Lower lobe of right lung (tissue), 2 donors: ENCODE results near the gene PRELID1. TPM values are rescaled to one million over a fixed set of nuclear protein-coding genes. Genes with fewer than 3 reads are reported as not detected.

Experiments used
- ATAC-seq, 2 donors: fragments of 200-7000 bp; cut with Tn5 transposase; one replicate each; pipeline ENCODE4 v1.9.1; 2020 to 2022; ENCODE audit warnings: mild to moderate bottlenecking in 2 of 2, moderate library complexity in 2 of 2
- DNase-seq: peaks from one replicate; pipeline ENCODE4 v3.0.0-alpha.2; 2020
- H3K27ac ChIP-seq: fragments of 200-600 bp; one replicate; pipeline ENCODE4 v1.8.0; 2022
- H3K27me3 ChIP-seq: fragments of 200-600 bp; one replicate; pipeline ENCODE4 v1.8.0; 2022; ENCODE audit warnings: low read depth
- H3K36me3 ChIP-seq: fragments of 200-600 bp; one replicate; pipeline ENCODE4 v1.8.0; 2022; ENCODE audit warnings: mild to moderate bottlenecking
- H3K4me1 ChIP-seq: fragments of 200-600 bp; one replicate; pipeline ENCODE4 v1.8.0; 2022
- H3K4me3 ChIP-seq: fragments of 200-600 bp; one replicate; pipeline ENCODE4 v1.8.0; 2022; ENCODE audit warnings: mild to moderate bottlenecking
- H3K9me3 ChIP-seq: fragments of 200-600 bp; one replicate; pipeline ENCODE4 v1.8.0; 2022
- CTCF ChIP-seq: fragments of 200-600 bp; IDR thresholded peaks from one replicate; pipeline ENCODE4 v1.8.0; 2022; ENCODE audit warnings: antibody characterized with exemption, mild to moderate bottlenecking
- intact Hi-C: fragments of 100-400 bp; cut with DNase I; formaldehyde crosslinking; loops from one replicate; pipeline ENCODE4 v1.11.0; 2022
- total RNA-seq: library from RNA; stranded (reverse); fragmentation: NEBNext Ultra II Directional; extraction: Animal tissue kit (Norgen Biotek cat#: 25700); gene quantifications from one replicate; pipeline ENCODE4 v1.2.1, GENCODE V29; 2021
- donor health status: DM: no; HTN: yes; CAD: no; lungs with severe emphysema.

Gene PRELID1
- total RNA-seq, 1 donor from 2014 or later, result 101 TPM

GRCh38 chr5:177332031-177332895 is 28.7 kb downstream of the PRELID1 start:
- DNase-seq, result peak; percentile 32
- intact Hi-C loops, result no loop called here
- Histone ChIP-seq H3K36me3 (peaks cover 79% of the 10 kb centered on the region), H3K9me3 (no peaks in the 10 kb centered on the region), H3K4me3 (no peak overlapping the region), H3K27me3 (no peaks in the 10 kb centered on the region), H3K4me1 (peaks cover 1% of the 10 kb centered on the region), H3K27ac (no peak overlapping the region)
- no peak for TF ChIP-seq CTCF
- ATAC-seq, result no peak

DNA sequence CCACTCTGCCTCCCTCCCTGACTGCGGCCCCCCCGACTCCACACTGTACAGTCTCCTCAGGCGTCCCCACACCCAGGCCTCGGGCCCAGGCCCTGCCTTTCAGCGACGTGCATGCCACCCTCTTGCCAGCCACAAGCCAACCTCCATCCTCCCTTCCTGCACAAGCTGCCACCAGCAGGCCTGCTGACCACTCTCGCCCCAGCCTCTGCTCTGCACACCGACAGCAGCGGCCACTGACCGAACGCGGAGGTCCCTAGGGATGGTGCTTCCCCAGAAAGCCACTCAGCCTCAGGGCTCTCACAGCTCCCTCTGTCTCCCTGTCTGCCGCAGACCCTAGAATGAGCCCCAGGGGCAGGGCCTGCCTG is 29.3 kb downstream of the PRELID1 start:
- DNase-seq (peak; percentile 28), ATAC-seq (no peak)
- Histone ChIP-seq H3K27me3 (no peaks in the 10 kb centered on the region), H3K36me3 (peaks cover 85% of the 10 kb centered on the region), H3K4me3 (no peak overlapping the region), H3K27ac (no peak overlapping the region), H3K9me3 (no peaks in the 10 kb centered on the region), H3K4me1 (no peaks in the 10 kb centered on the region)
- intact Hi-C loops, result no loop called here
- TF ChIP-seq CTCF, result no peak

- H3K27ac ChIP-seq, result no peak overlapping the region
- H3K9me3 ChIP-seq, result no peaks in the 10 kb centered on the region
- no peak overlapping the region for H3K4me3 ChIP-seq
- intact Hi-C loops, result no loop called here
- TF ChIP-seq CTCF, result no peak
- no peaks in the 10 kb centered on the region for H3K27me3 ChIP-seq
- DNase-seq (peak; percentile 11), ATAC-seq (no peak)
- no peaks in the 10 kb centered on the region for H3K4me1 ChIP-seq
- peaks cover 92% of the 10 kb centered on the region for H3K36me3 ChIP-seq
Measured at GRCh38 chr5:177333420-177334154, 30.0 kb downstream of the PRELID1 start.

- Histone ChIP-seq H3K4me1 (no peaks in the 10 kb centered on the region), H3K4me3 (no peak overlapping the region), H3K9me3 (no peaks in the 10 kb centered on the region), H3K27me3 (no peaks in the 10 kb centered on the region), H3K36me3 (peaks cover 98% of the 10 kb centered on the region), H3K27ac (no peak overlapping the region)
- intact Hi-C loops, result no loop called here
- DNase-seq (peak; percentile 19), ATAC-seq (no peak)
- TF ChIP-seq CTCF, result no peak
Measured at GRCh38 chr5:177334155-177334551, 30.6 kb downstream of the PRELID1 start.

DNA sequence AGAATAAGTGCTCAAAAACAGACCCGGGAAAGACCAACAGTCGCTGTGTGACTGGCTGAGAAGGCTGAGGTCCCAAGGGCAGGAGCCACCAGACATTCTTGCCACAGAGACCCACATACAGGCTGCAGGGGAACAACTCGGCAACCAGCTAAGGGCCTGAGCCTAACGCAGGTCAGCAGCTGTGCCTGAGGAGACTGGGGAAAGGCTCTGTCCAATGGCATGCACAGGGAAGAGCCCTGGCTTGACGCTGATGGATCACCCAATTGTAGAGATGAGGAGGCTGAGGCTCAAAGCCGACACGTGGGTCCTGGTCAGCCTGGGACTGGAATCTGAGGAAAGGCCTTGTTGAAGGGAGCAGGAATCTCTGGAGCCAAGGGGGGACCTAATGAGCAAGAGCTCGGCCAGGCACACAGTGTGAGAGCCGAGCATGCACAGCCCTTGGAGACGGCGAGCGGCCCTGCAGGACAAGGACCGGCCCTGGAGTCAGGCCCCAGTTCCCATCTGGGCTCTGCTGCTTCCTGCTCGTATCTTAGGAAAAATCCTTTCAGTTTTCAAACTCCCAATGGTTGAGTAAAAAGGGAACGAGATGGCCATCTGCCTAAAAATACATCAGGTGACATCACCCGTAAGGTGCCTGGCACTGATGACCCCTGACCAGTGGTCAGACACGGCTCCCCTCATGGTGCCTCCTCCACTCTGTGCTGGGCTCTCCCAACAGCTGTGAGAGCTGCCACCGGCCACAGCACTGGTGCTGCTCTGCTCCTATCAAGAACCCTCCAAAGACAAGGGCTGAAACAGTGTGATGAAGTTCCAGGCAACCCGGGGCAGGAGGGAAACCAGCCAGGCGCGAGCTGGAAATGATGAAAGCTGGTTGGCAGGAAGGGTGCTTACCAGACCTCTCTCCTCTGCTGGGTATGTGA is 31.4 kb downstream of the PRELID1 start:
- Histone ChIP-seq H3K4me1 (no peaks in the 10 kb centered on the region), H3K27me3 (no peaks in the 10 kb centered on the region), H3K9me3 (no peaks in the 10 kb centered on the region), H3K27ac (no peak overlapping the region), H3K36me3 (peaks cover 95% of the 10 kb centered on the region), H3K4me3 (no peak overlapping the region)
- TF ChIP-seq CTCF, result no peak
- ATAC-seq (no peak), DNase-seq (peak; percentile 24)
- intact Hi-C loops, result no loop called here
